Measurements from ENCODE around the gene TRAPPC2L. TPM values are rescaled to one million over a fixed set of nuclear protein-coding genes. Genes with fewer than 3 reads are reported as not detected.

Gene TRAPPC2L
- total and polyA plus RNA-seq, 2 experiments from 2014 or later = 59.3 to 167 TPM

DNA sequence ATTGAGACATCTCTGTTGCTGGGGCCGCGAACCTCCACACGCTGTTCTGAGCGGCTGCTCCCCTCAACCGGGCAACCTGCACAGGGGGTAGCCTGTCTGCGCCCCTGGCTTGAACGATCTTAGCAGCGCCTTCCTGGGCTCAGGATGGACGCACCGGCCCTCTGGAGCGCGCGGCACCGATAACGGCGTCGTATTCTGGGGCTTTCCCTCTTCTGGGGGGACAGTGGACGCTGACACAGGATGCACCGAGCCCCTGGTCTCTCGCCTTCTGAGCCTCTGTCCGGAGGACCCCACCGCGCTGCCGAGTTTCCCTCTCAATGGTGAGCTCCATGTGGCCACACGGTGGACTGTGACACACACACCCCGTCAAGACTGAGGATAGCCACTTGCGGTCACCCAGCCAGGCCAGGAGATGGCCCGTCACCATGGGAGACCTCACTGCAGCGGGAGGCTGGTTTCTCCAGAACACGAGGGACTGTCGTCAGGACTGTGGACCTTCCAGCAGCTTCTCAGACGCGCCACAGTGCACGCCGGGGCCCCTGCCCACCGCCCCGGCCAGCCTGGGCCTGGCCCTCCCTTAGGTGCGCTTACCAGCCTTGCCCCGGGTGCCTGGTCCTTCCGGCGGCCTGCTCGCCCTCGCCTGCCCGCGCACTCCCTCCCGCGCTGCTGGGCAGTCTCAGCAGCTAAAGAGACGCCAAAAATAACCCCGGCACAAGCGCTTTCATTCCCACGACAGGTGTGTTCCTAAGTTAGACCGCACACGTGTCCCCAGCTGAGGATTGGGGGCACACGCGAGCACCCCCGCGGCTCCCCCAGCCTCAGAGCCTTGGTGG, 39.5 kb downstream of the TRAPPC2L start:
- Histone ChIP-seq H3F3A (replicated peaks; ENCODE audit: low read depth) (no peaks in the 10 kb centered on the region), H3K27ac (ENCODE audit: low read depth) (no peak overlapping the region), H3K9me2 (ENCODE audit: insufficient read depth) (no peaks in the 10 kb centered on the region), H3K4me2 (no peak overlapping the region), H4K20me1 (replicated peaks; ENCODE audit: insufficient read depth) (no peaks in the 10 kb centered on the region), H2AFZ (no peak overlapping the region), H3K4me3 (no peak overlapping the region), H3K79me2 (replicated peaks; ENCODE audit: insufficient read depth) (no peaks in the 10 kb centered on the region), H3K4me1 (ENCODE audit: insufficient read depth) (no peaks in the 10 kb centered on the region), H3K36me3 (ENCODE audit: insufficient read depth) (no peaks in the 10 kb centered on the region), H3K27me3 (ENCODE audit: insufficient read depth) (no peaks in the 10 kb centered on the region)
- Mint-ChIP-seq H3K36me3 (ENCODE audit: low read depth) (no peaks in the 10 kb centered on the region), H3K4me3 (no peak overlapping the region), H3K9me3 (no peaks in the 10 kb centered on the region), H3K4me1 (no peaks in the 10 kb centered on the region), H3K27me3 (ENCODE audit: insufficient read depth, low read depth, poor library complexity) (peaks cover 5% of the 10 kb centered on the region), H3K27ac (no peak overlapping the region)
- TF ChIP-seq ZNF114 (CRISPR knock-in tag; IDR thresholded peaks at IDR 0.05) (no peak), STAT1 (IDR thresholded peaks at IDR 0.05; ENCODE audit: unreplicated experiment) (no peak), EZH2 (IDR thresholded peaks at IDR 0.05; ENCODE audit: low read depth, unreplicated experiment) (no peak), ZNF331 (CRISPR knock-in tag; IDR thresholded peaks at IDR 0.05; ENCODE audit: low read depth) (no peak), JUNB (IDR thresholded peaks at IDR 0.05; ENCODE audit: unreplicated experiment) (no peak)
- TF ChIP-seq, protein P1, sequence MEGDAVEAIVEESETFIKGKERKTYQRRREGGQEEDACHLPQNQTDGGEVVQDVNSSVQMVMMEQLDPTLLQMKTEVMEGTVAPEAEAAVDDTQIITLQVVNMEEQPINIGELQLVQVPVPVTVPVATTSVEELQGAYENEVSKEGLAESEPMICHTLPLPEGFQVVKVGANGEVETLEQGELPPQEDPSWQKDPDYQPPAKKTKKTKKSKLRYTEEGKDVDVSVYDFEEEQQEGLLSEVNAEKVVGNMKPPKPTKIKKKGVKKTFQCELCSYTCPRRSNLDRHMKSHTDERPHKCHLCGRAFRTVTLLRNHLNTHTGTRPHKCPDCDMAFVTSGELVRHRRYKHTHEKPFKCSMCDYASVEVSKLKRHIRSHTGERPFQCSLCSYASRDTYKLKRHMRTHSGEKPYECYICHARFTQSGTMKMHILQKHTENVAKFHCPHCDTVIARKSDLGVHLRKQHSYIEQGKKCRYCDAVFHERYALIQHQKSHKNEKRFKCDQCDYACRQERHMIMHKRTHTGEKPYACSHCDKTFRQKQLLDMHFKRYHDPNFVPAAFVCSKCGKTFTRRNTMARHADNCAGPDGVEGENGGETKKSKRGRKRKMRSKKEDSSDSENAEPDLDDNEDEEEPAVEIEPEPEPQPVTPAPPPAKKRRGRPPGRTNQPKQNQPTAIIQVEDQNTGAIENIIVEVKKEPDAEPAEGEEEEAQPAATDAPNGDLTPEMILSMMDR (conservative IDR thresholded peaks at IDR 0.05; ENCODE audit: low read depth in 2 of 2) = no peak
- TF ChIP-seq, protein P2, sequence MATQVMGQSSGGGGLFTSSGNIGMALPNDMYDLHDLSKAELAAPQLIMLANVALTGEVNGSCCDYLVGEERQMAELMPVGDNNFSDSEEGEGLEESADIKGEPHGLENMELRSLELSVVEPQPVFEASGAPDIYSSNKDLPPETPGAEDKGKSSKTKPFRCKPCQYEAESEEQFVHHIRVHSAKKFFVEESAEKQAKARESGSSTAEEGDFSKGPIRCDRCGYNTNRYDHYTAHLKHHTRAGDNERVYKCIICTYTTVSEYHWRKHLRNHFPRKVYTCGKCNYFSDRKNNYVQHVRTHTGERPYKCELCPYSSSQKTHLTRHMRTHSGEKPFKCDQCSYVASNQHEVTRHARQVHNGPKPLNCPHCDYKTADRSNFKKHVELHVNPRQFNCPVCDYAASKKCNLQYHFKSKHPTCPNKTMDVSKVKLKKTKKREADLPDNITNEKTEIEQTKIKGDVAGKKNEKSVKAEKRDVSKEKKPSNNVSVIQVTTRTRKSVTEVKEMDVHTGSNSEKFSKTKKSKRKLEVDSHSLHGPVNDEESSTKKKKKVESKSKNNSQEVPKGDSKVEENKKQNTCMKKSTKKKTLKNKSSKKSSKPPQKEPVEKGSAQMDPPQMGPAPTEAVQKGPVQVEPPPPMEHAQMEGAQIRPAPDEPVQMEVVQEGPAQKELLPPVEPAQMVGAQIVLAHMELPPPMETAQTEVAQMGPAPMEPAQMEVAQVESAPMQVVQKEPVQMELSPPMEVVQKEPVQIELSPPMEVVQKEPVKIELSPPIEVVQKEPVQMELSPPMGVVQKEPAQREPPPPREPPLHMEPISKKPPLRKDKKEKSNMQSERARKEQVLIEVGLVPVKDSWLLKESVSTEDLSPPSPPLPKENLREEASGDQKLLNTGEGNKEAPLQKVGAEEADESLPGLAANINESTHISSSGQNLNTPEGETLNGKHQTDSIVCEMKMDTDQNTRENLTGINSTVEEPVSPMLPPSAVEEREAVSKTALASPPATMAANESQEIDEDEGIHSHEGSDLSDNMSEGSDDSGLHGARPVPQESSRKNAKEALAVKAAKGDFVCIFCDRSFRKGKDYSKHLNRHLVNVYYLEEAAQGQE (IDR thresholded peaks at IDR 0.05; ENCODE audit: unreplicated experiment) = no peak
- no peak for ATAC-seq
- no peak for DNase-seq (ENCODE audit: low spot score)

DNA sequence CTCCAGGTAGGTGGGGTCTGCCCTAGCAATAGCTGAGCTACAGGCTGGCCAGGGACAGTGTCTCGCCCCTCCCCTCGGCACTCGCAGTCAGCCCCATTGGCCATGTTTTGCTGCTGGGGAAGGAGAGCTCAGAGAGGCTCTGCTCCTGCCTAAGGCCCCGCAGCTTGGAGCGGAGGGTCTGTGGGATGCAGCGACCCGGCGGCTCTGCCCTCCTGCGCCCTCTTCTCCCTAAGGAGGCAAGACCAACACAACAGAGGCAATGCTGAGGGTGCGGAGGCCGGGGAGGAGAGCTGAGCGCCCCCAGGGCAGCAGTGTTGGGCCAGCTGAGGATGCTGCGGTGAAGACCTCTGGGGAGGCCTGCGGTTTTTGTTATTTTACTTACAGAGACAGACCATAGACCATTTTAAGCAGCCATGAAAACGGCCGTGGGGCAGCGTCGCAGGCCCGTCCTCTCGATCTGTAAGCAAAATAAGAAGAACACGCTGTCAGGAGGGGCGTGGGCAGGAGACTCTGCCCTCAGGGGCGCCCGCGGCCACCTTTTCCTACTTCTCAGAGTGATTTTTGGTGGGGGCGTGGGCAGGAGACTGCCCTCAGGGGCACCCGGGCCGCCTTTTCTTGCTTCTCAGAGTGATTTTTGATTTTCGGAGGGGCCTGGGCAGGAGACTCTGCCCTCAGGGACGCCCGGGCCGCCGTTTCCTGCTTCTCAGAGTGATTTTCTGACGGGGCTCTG, 40.9 kb downstream of the TRAPPC2L start:
- Mint-ChIP-seq H3K27me3 (ENCODE audit: insufficient read depth, low read depth, poor library complexity) (peaks cover 3% of the 10 kb centered on the region), H3K36me3 (ENCODE audit: low read depth) (no peaks in the 10 kb centered on the region), H3K4me1 (peaks cover 3% of the 10 kb centered on the region; the same call in 1 of the 3 replicates), H3K27ac (no peak overlapping the region), H3K4me3 (no peak overlapping the region), H3K9me3 (no peaks in the 10 kb centered on the region)
- Histone ChIP-seq H3K4me1 (ENCODE audit: insufficient read depth) (no peaks in the 10 kb centered on the region), H3K27me3 (ENCODE audit: insufficient read depth) (no peaks in the 10 kb centered on the region), H3F3A (replicated peaks; ENCODE audit: low read depth) (no peaks in the 10 kb centered on the region), H2AFZ (no peak overlapping the region), H3K27ac (ENCODE audit: low read depth) (no peak overlapping the region), H3K9me2 (ENCODE audit: insufficient read depth) (no peaks in the 10 kb centered on the region), H3K4me3 (no peak overlapping the region), H3K36me3 (ENCODE audit: insufficient read depth) (no peaks in the 10 kb centered on the region), H3K79me2 (replicated peaks; ENCODE audit: insufficient read depth) (no peaks in the 10 kb centered on the region), H3K4me2 (no peak overlapping the region), H4K20me1 (replicated peaks; ENCODE audit: insufficient read depth) (no peaks in the 10 kb centered on the region)
- ATAC-seq (no peak), DNase-seq (ENCODE audit: low spot score) (no peak)
- TF ChIP-seq, protein P1 (conservative IDR thresholded peaks at IDR 0.05; ENCODE audit: low read depth in 2 of 2) = no peak
